NCI-H2107 treated with DMSO at 0.1 percent for 48 hours (cell line): Measurements from ENCODE around the gene TBC1D3G.
"Not testable (repeated sequence)": the region's sequence is repeated elsewhere in the genome, so short reads cannot be mapped to it uniquely, and the experiment has no call there.

Experiments used
- DNase-seq: peaks from one replicate; lab custom pipeline; 2025; ENCODE audit not compliant: unreplicated experiment; lab: John Stamatoyannopoulos, UW

The TBC1D3G gene

GRCh38 chr17:36323584-36323983 lies at the start of gene TBC1D3G:
Gene TBC1D3G, plus strand, starts transcription at chr17:36323884. Its CDS starts 1,528 bp downstream, at chr17:36325412.
- not testable (repeated sequence) for DNase-seq

- not testable (repeated sequence) for DNase-seq
These were observed 40.4 kb upstream of the TBC1D3G start for GRCh38 chr17:36283256-36283655.

- DNase-seq: not testable (repeated sequence)
These were observed 39.5 kb upstream of the TBC1D3G start for GRCh38 chr17:36284219-36284618.

- not testable (repeated sequence) for DNase-seq
These were observed 33.6 kb upstream of the TBC1D3G start for GRCh38 chr17:36289965-36290612.

- DNase-seq: not testable (repeated sequence)
These were observed 28.5 kb upstream of the TBC1D3G start for GRCh38 chr17:36295161-36295560.

- not testable (repeated sequence) for DNase-seq
These were observed 7.9 kb upstream of the TBC1D3G start for GRCh38 chr17:36315736-36316135.

- not testable (repeated sequence) for DNase-seq
These were observed 38.8 kb downstream of the TBC1D3G start for GRCh38 chr17:36362496-36362895.

- not testable (repeated sequence) for DNase-seq
These were observed 52.3 kb downstream of the TBC1D3G start for GRCh38 chr17:36375938-36376337.
